ENCODE data around the gene MYO15B. TPM values are rescaled to one million over a fixed set of nuclear protein-coding genes. Genes with fewer than 3 reads are reported as not detected.
A peak's percentile ranks its signal among the peaks of the same experiment; 100 is the strongest.

The MYO15B gene
- total RNA-seq: 1.6 and 3.6 TPM in 2 replicates

DNA sequence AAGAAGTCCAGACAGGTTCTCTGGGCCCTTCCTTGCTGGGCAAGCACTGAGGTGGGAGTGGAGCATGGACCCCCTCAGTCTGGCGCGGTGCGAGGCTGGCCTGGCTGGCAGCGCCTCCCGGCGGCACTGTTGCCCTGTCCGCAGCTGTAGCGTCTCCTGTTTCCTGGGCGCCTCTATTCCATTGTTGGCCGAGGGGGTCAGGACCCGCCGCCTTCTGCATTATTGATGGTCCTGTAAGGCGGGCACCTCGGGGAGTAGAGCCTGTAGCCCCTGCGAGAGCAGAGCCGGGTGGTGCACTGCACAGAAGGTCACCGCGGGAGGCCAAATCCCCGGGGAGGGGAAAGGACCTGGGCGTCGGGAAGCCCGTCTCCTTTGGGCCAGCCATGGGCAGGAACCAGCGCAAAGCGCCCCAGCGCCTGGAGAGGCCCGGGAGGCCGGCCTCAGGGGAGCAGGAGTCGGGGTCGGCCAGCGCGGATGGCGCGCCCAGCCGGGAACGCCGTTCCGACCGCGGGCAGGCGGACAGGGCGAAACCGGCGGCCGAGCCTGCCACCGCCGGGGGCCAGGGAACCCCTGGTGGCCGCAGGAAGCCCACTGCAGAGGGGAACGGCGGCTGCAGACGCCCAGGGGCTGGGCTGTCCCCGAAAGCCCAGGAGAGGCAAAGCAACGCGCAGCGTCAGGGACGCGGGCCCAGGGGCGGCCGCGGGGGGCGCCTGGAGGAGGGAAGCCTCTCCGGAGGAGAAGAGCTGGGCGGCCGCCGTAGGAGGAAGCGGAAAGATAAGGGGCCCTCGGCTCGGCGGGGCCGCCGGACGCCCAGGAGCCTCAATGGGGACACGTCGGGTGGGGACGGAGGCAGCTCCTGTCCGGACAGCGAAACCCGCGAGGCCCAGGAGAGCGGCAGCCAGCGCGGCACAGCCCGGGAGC lies at the start of gene MYO15B:
Gene MYO15B (plus strand): TSS at position 126 of the 921 bp plus-strand sequence. CDS start 258 bp downstream, at position 384.
- Histone ChIP-seq H3K36me3 (ENCODE audit: control insufficient read depth, insufficient read depth, low read length) (no peaks in the 10 kb centered on the region), H3K4me3 (ENCODE audit: low read depth, low read length) (peak within 1 kb of the TSS; percentile 23), H3K27me3 (ENCODE audit: control insufficient read depth, insufficient read depth, low read length) (peaks cover 14% of the 10 kb centered on the region)
- TF ChIP-seq, protein P1, sequence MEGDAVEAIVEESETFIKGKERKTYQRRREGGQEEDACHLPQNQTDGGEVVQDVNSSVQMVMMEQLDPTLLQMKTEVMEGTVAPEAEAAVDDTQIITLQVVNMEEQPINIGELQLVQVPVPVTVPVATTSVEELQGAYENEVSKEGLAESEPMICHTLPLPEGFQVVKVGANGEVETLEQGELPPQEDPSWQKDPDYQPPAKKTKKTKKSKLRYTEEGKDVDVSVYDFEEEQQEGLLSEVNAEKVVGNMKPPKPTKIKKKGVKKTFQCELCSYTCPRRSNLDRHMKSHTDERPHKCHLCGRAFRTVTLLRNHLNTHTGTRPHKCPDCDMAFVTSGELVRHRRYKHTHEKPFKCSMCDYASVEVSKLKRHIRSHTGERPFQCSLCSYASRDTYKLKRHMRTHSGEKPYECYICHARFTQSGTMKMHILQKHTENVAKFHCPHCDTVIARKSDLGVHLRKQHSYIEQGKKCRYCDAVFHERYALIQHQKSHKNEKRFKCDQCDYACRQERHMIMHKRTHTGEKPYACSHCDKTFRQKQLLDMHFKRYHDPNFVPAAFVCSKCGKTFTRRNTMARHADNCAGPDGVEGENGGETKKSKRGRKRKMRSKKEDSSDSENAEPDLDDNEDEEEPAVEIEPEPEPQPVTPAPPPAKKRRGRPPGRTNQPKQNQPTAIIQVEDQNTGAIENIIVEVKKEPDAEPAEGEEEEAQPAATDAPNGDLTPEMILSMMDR (IDR thresholded peaks at IDR 0.05; ENCODE audit: insufficient read depth, low read length, severe bottlenecking): peak; percentile 38
- DNase-seq (ENCODE audit: low read depth): no peak
- no peak for FAIRE-seq

DNA sequence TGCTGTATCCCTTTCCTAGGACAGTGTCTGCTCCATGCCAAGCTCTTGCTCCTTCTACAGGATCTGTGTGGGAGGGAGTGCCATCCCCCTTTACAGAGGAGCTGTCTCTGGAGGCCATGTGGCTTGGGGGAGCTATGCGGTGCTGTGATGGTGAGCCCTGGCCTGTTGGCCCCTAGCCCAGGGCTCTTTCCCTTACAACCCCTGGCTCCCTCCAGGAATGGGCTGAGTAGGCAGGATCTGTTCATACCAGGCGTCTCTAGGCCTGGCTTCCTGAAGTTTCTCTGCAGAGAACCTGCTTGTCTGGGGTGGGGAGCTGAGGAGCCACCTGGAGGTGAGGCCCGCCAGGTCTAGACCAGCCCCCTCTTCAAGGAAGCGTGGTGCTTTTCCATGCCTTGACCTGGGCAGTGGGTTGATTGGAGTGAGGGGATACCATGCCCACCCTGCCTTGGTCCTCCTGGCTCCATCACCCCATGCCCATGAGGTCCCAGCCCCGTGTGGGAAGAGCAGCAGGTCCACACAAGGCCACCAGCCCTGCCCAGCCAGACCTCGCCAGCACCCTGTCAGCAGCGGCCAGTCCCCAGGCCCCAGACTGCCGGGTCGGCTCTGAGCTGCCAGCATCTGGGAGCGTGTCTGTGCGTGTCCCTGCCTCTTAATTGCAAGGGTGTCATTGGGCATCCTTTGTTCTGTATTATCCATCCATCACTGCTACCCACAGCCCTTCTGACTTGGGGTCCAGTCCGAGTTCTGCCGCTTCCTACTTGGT lies 47.5 kb upstream of the MYO15B start:
- Histone ChIP-seq H3K36me3 (ENCODE audit: control insufficient read depth, insufficient read depth, low read length) (peaks cover 1% of the 10 kb centered on the region), H3K4me3 (ENCODE audit: low read depth, low read length) (no peak overlapping the region), H3K27me3 (ENCODE audit: control insufficient read depth, insufficient read depth, low read length) (no peaks in the 10 kb centered on the region)
- TF ChIP-seq, protein P1 (IDR thresholded peaks at IDR 0.05; ENCODE audit: insufficient read depth, low read length, severe bottlenecking): no peak
- FAIRE-seq (peak; percentile 23), DNase-seq (ENCODE audit: low read depth) (peak; percentile 35)

DNA sequence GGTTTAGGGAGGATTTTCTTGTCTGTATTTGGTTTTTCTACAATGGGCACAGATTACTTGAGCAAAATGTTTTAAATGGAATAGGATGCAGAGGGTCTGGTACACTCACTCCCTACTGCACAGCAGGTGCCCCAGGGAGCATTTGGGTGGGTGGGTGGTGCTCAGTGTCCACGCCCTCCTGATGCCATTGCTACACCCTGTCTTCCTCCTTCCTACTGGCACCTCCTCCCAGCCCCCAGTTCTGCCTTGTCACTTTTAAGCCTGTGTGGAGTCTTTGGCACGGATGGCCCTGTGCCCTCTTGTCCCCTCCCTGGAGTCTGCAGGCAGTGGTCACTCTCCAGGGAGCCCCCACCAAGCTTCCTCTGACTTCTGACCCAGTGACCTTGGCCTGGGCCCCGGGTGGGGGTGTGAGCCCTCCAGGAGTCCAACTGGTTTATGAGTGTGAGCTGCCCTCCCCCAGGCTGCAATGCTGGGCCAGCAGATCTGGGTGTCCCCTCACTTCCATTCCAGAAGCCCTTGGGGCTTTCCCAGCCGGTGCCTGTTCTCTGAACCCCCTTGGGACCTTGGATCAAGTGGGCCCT lies 46.6 kb upstream of the MYO15B start:
- peaks cover 1% of the 10 kb centered on the region for H3K36me3 ChIP-seq (ENCODE audit: control insufficient read depth, insufficient read depth, low read length)
- H3K4me3 ChIP-seq (ENCODE audit: low read depth, low read length): no peak overlapping the region
- no peaks in the 10 kb centered on the region for H3K27me3 ChIP-seq (ENCODE audit: control insufficient read depth, insufficient read depth, low read length)
- TF ChIP-seq, protein P1 (IDR thresholded peaks at IDR 0.05; ENCODE audit: insufficient read depth, low read length, severe bottlenecking): no peak
- peak; percentile 96 for FAIRE-seq
- no peak for DNase-seq (ENCODE audit: low read depth)

DNA sequence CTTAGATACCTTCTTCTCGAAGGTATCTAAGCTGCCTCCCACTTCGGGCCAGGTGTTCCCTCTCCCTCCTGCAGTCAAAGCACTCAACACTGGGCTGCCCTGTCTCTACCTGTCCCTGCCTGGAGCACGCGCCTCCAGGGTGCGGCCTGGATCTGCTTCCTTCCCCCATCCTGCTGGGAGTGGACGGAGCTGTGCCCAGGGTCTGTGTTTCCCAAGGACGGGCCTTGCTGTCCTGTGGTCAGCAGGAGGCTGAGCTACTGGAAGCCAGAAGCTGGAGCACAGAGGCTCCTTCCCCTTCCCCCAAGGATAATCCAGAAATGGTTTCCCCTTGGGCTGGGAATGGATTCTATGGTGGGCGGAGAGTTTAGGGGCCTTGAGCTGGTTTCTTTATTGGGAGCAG lies 45.4 kb upstream of the MYO15B start:
- H3K36me3 ChIP-seq (ENCODE audit: control insufficient read depth, insufficient read depth, low read length): peaks cover 1% of the 10 kb centered on the region
- TF ChIP-seq, protein P1 (IDR thresholded peaks at IDR 0.05; ENCODE audit: insufficient read depth, low read length, severe bottlenecking): no peak

DNA sequence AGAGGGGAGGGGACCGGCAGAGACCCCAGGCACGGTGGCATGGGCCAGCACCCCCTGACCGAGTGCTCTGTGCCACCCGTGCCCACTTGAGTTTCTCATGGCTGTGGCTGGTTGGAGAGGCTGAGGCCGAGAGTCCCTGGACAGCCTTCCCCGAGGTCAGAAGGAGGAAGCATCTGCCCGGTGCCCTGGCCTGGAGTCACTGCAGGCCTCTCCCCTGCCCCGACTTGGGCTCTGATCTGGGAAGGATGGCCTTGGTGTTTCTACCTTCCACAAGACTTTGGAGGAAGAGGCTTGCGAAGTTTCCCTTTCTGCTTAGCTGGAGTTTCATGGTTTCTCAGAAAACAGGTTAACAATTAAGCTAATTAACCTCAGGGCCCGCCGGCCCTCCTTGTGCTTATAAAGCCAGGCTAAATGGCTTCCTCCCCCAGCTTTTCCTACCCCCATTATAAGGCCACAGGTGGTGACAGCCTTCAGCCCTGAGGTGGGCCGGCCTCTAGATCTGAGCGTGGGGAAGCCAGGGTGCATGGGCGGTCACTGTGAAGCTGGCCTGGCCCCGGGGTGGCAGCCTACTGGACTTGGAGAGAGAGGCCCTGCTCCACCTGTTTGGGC lies 44.8 kb upstream of the MYO15B start:
- Histone ChIP-seq H3K36me3 (ENCODE audit: control insufficient read depth, insufficient read depth, low read length) (peaks cover 1% of the 10 kb centered on the region), H3K27me3 (ENCODE audit: control insufficient read depth, insufficient read depth, low read length) (no peaks in the 10 kb centered on the region), H3K4me3 (ENCODE audit: low read depth, low read length) (no peak overlapping the region)
- DNase-seq (ENCODE audit: low read depth) (no peak), FAIRE-seq (no peak)
- TF ChIP-seq, protein P1 (IDR thresholded peaks at IDR 0.05; ENCODE audit: insufficient read depth, low read length, severe bottlenecking): no peak

More for the DNA sequence above, 45.4 kb upstream of the MYO15B start:
- no peak for DNase-seq (ENCODE audit: low read depth)
- no peak for FAIRE-seq
- H3K27me3 ChIP-seq (ENCODE audit: control insufficient read depth, insufficient read depth, low read length): no peaks in the 10 kb centered on the region
- H3K4me3 ChIP-seq (ENCODE audit: low read depth, low read length): no peak overlapping the region
